GM12878 (cell line): Measurements from ENCODE around the gene SCGB2B2. TPM values are rescaled to one million over a fixed set of nuclear protein-coding genes. Genes with fewer than 3 reads are reported as not detected.

Source experiments
- ATAC-seq: fragments of 200-7000 bp; cut with Tn5 transposase; 3 replicates; pipeline ENCODE4 v1.9.1; 2020; ENCODE audit warnings: mild to moderate bottlenecking, moderate library complexity
- BruUV-seq: library from RNA; stranded (reverse); fragments of 400-500 nt; replicated peaks from 2 replicates; lab custom pipeline; 2021; lab: Mats Ljungman, UMichigan
- CTCF ChIA-PET: fragments of 300-600 bp; sonication (Branson Sonifier 250); formaldehyde crosslinking; extraction: SDS; loops from one replicate; lab custom pipeline; 2021; ENCODE audit warnings: inconsistent platforms; lab: Yijun Ruan, JAX
- POLR2A ChIA-PET: fragments of 350-600 bp; formaldehyde crosslinking; extraction: SDS; loops from one replicate; lab custom pipeline; 2021; ENCODE audit warnings: inconsistent platforms; lab: Charles Lee
- RAD21 ChIA-PET: fragments of 300-600 bp; sonication (Branson Sonifier 250); formaldehyde crosslinking; loops from one replicate; lab custom pipeline; 2023; ENCODE audit warnings: antibody characterized with exemption; ENCODE audit not compliant: unreplicated experiment; lab: Charles Lee
- SMC1A ChIA-PET: fragments of 300-600 bp; sonication (Branson Sonifier 250); formaldehyde crosslinking; loops from one replicate; lab custom pipeline; 2023; ENCODE audit not compliant: unreplicated experiment, uncharacterized antibody; lab: Charles Lee
- DNase-seq: peaks from one replicate; pipeline ENCODE4 v3.0.0-alpha.2; 2011; ENCODE audit warnings: low read depth, low spot score
- FAIRE-seq: peaks from 3 replicates; lab custom pipeline; 2011; peaks lifted over from hg19 to GRCh38; lab: Jason Lieb, UNC
- H2AFZ ChIP-seq: 2 replicates; pipeline ENCODE4 v1.6.0; 2011; ENCODE audit warnings: low read depth, low read length, control low read depth; ENCODE audit not compliant: control insufficient read depth
- H3K27ac ChIP-seq: 2 replicates; pipeline ENCODE4 v1.5.1; 2011; ENCODE audit warnings: control low read depth; ENCODE audit not compliant: control insufficient read depth, insufficient read depth
- H3K27me3 ChIP-seq, 2 experiments: replicated peaks in 1 of 2; 2 replicates each; pipeline versions ENCODE4 v1.6.0 to v1.6.1; 2011; ENCODE audit warnings: low read length in 1 of 2; ENCODE audit not compliant: control insufficient read depth in 2 of 2, insufficient read depth in 2 of 2
- H3K36me3 ChIP-seq, 2 experiments: 2 replicates each; pipeline ENCODE4 v1.5.1; 2011; ENCODE audit warnings: low read length in 1 of 2; ENCODE audit not compliant: control insufficient read depth in 2 of 2, insufficient read depth in 2 of 2
- H3K4me1 ChIP-seq: 2 replicates; pipeline ENCODE4 v1.6.1; 2011; ENCODE audit warnings: mild to moderate bottlenecking, low read length, moderate library complexity, mixed read lengths; ENCODE audit not compliant: control insufficient read depth, insufficient read depth
- H3K4me2 ChIP-seq: 2 replicates; pipeline ENCODE4 v1.6.0; 2011; ENCODE audit warnings: control low read depth; ENCODE audit not compliant: control insufficient read depth, insufficient read depth
- H3K4me3 ChIP-seq: fragments of 200-600 bp; sonication (generic); 2 replicates; pipeline ENCODE4 v1.5.1; 2016
- H3K79me2 ChIP-seq: 2 replicates; pipeline ENCODE4 v1.6.0; 2011; ENCODE audit warnings: low read length; ENCODE audit not compliant: control insufficient read depth, insufficient read depth
- H3K9ac ChIP-seq: 2 replicates; pipeline ENCODE4 v1.8.0; 2011; ENCODE audit warnings: low read length, control low read depth, mixed read lengths; ENCODE audit not compliant: control insufficient read depth, insufficient read depth
- H3K9me3 ChIP-seq: replicated peaks from 3 replicates; pipeline ENCODE4 v1.5.1; 2011; ENCODE audit warnings: mild to moderate bottlenecking, low read length; ENCODE audit not compliant: control insufficient read depth, insufficient read depth
- H4K20me1 ChIP-seq: 2 replicates; pipeline ENCODE4 v1.6.0; 2011; ENCODE audit not compliant: control insufficient read depth, insufficient read depth
- CEBPB ChIP-seq, 2 experiments: fragments of 150-350 bp in 1 of 2; IDR thresholded peaks; 2 replicates each; pipeline ENCODE4 v1.6.1; 2012 to 2014; ENCODE audit warnings: low read depth in 2 of 2, low read length in 2 of 2, borderline replicate concordance in 1 of 2, inconsistent platforms in 1 of 2
- CREB1 ChIP-seq: IDR thresholded peaks from 2 replicates; pipeline ENCODE4 v1.6.1; 2012; ENCODE audit warnings: low read depth, mild to moderate bottlenecking, inconsistent platforms
- CUX1 ChIP-seq: IDR thresholded peaks from 2 replicates; pipeline ENCODE4 v1.6.1; 2012; ENCODE audit warnings: improper control_type of control experiment, low read depth, low read length; ENCODE audit not compliant: insufficient replicate concordance
- NBN ChIP-seq: fragments of 450-650 bp; IDR thresholded peaks from 2 replicates; pipeline ENCODE4 v1.6.1; 2016
- POLR2AphosphoS2 ChIP-seq: IDR thresholded peaks from 2 replicates; pipeline ENCODE4 v1.6.1; 2011; ENCODE audit warnings: low read depth, mild to moderate bottlenecking, low read length, improper control_type of control experiment, moderate library complexity
- POLR2AphosphoS5 ChIP-seq: IDR thresholded peaks from 2 replicates; pipeline ENCODE4 v1.6.1; 2011; ENCODE audit warnings: mild to moderate bottlenecking, low read length, inconsistent platforms
- SIX5 ChIP-seq: IDR thresholded peaks from 2 replicates; pipeline ENCODE4 v1.6.1; 2011; ENCODE audit warnings: mild to moderate bottlenecking, low read depth, low read length, moderate library complexity; ENCODE audit not compliant: severe bottlenecking
- SP1 ChIP-seq: IDR thresholded peaks from one replicate; pipeline ENCODE4 v1.6.1; 2011; ENCODE audit warnings: low read depth, low read length
- TBL1XR1 ChIP-seq: IDR thresholded peaks from 2 replicates; pipeline ENCODE4 v1.6.1; 2012; ENCODE audit warnings: low read depth, low read length, improper control_type of control experiment
- ZNF384 ChIP-seq: IDR thresholded peaks from 2 replicates; pipeline ENCODE4 v1.6.1; 2012; ENCODE audit warnings: low read depth, mild to moderate bottlenecking, low read length, improper control_type of control experiment, borderline replicate concordance
- WGBS: methylation state at CpG from one replicate; pipeline ENCODE4 v1.1.6; 2016; ENCODE audit warnings: low lambda C conversion rate; ENCODE audit not compliant: insufficient replicate concordance, insufficient coverage; ENCODE audit errors: missing lambda C conversion rate; 5-methylcytosine and 5-hydroxymethylcytosine counted together
- in situ Hi-C: fragments of 300-500 bp; cut with MboI; formaldehyde crosslinking; loops from 9 replicates; pipeline ENCODE4 v1.14.3; 2018; ENCODE audit warnings: mixed read lengths
- intact Hi-C: fragments of 100-400 bp; cut with micrococcal nuclease; formaldehyde crosslinking; loops from one replicate; pipeline ENCODE4 v1.14.2; 2022; ENCODE audit not compliant: unreplicated experiment
- polyA plus RNA-seq, 11 experiments: library from polyadenylated mRNA; depleted of rRNA in 4 of 11; unstranded in 6 of 11; stranded (reverse) in 5 of 11; fragments of >200 nt; fragmentation: Nextera tagmentation in 4 of 11; fragmentation: Illumina TruSeq in 1 of 11; extraction: Ambion mirVana in 4 of 11; extraction: Trizol in 1 of 11; gene quantifications; 1 replicate in 1 of 11; 2 replicates in 10 of 11; pipeline versions ENCODE4 v1.2.1 to v1.2.3, GENCODE V29; 2011 to 2016; ENCODE audit warnings: inconsistent platforms in 2 of 11, missing spikeins in 2 of 11, low read depth in 1 of 11
- total RNA-seq, 4 experiments: library from RNA; depleted of rRNA in 3 of 4; stranded (reverse); fragments of >200 nt in 3 of 4; fragmentation: Illumina TruSeq in 1 of 4; extraction: Trizol in 1 of 4; gene quantifications; 2 replicates each; pipeline versions ENCODE4 v1.2.1 to v1.2.3, GENCODE V29; 2013 to 2021

Gene SCGB2B2
- total and polyA plus RNA-seq, 10 of the 15 experiments (the other 5 are each of a cell fraction or from before 2014, with no cell fraction given), result 0.06 to 0.35 (median 0.21) TPM; not detected in 6

DNA sequence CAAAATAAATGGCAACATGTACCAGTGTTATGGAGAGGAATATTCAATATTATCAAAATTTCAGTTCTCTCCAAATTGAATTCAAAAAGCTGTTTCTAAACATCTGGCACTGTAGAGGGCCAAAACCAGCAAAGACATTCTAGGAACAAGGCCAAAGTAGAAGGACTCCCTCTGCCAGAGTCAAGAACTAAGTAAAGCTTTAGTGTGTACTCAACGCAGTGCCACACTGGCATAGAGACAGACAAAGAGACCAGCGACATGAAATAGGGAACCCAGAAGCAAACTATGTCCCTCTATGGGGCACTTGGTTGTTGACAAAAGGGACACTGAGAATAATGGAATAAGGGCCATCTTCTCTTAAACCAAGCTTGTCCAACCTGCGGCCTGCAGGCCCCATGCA is 15.6 kb downstream of the SCGB2B2 start:
- ChIA-PET POLR2A (no interaction called here), SMC1A (no interaction called here), CTCF (interaction anchor here (0.9 to 1.5 kb wide), 4 partner anchors 8 to 21 kb away, joined by 3 to 11 read pairs (median 4); no protein-coding TSS in a partner anchor), RAD21 (interaction anchor here (1.4 kb wide), 1 partner anchor 22 kb away, joined by 4 read pairs; no protein-coding TSS in a partner anchor)
- in situ Hi-C loops (no loop called here), intact Hi-C loops (no loop called here)
- no peaks in the 10 kb centered on the region for H3K27me3 ChIP-seq
- no peaks in the 10 kb centered on the region for H3K9me3 ChIP-seq
- H3K36me3 ChIP-seq, result no peaks in the 10 kb centered on the region
- TF ChIP-seq NBN, result no peak
- TF ChIP-seq POLR2AphosphoS5, result no peak
- no peak for TF ChIP-seq SIX5
- TF ChIP-seq CREB1, result no peak
- TF ChIP-seq SP1, result no peak
- no peak for TF ChIP-seq CEBPB (IDR thresholded peaks at IDR 0.05; ENCODE audit: borderline replicate concordance in 1 of 2, low read depth in 2 of 2, low read length in 2 of 2)
- no peaks in the 10 kb centered on the region for H3K79me2 ChIP-seq
- DNase-seq (no peak), FAIRE-seq (no peak), ATAC-seq (no peak)
- H2AFZ ChIP-seq, result no peak overlapping the region
- 50% methylated on average over 3 of the region's 3 CpGs for WGBS
- no peak overlapping the region for H3K9ac ChIP-seq
- H3K4me2 ChIP-seq, result no peak overlapping the region
- H3K27ac ChIP-seq, result no peak overlapping the region
- no peaks in the 10 kb centered on the region for H3K4me1 ChIP-seq
- no TSS peak for BruUV-seq
- no peaks in the 10 kb centered on the region for H4K20me1 ChIP-seq
- H3K4me3 ChIP-seq, result no peak overlapping the region

GRCh38 chr19:34655651-34656050 is 21.3 kb downstream of the SCGB2B2 start:
- WGBS, result 8% methylated on average over 2 of the region's 2 CpGs
- ATAC-seq, result no peak
- FAIRE-seq, result no peak
- H3K4me2 ChIP-seq, result no peak overlapping the region
- H3K4me3 ChIP-seq, result no peak overlapping the region
- H3K4me1 ChIP-seq, result no peaks in the 10 kb centered on the region
- H2AFZ ChIP-seq, result no peak overlapping the region
- ChIA-PET RAD21 (no interaction called here), SMC1A (no interaction called here), POLR2A (no interaction called here), CTCF (no interaction called here)
- H3K9me3 ChIP-seq, result no peaks in the 10 kb centered on the region; the same call in 2 of the 3 replicates
- no peaks in the 10 kb centered on the region for H3K27me3 ChIP-seq
- H3K27ac ChIP-seq, result no peak overlapping the region
- intact Hi-C loops, result no loop called here
- H3K9ac ChIP-seq, result no peak overlapping the region
- TF ChIP-seq TBL1XR1, result no peak
- TF ChIP-seq POLR2AphosphoS2, result no peak
- no peak for TF ChIP-seq CUX1
- no peak for TF ChIP-seq ZNF384
- H3K36me3 ChIP-seq, result no peaks in the 10 kb centered on the region
- H4K20me1 ChIP-seq, result no peaks in the 10 kb centered on the region
- BruUV-seq, result no TSS peak
- in situ Hi-C loops, result no loop called here
- no peaks in the 10 kb centered on the region for H3K79me2 ChIP-seq
- DNase-seq, result no peak
